ENCODE results near the gene SWT1.

SWT1 gene

GRCh38 chr1:185156854-185157598 is at the start of gene SWT1, which contains the start of gene TRMT1L:
TSS of gene SWT1 (plus strand) at chr1:185157167. CDS start at chr1:185160842, 3,675 bp downstream.
TSS of gene TRMT1L (minus strand) at chr1:185156953. CDS start at chr1:185156712, 241 bp downstream.
- FAIRE-seq, result peak; percentile 98

DNA sequence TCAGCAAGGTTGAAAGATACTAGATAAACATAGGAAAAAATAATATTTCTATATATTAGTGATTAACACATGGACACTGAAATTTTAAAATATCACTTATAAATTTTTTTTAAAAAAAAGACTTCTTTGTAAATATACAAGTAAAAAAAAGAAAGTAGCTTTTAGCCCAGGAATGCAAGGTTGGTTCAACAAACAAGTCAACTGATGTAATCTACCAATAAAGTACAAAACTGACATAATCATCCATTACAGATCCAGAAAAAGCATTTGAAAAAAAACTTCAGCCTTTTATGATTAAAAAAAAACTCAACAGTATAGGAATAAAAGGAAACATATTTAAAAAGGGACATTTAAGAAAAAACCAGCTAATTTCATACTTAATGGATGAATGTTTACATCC is 48.6 kb upstream of the SWT1 start:
- FAIRE-seq, result peak; percentile 54

GRCh38 chr1:185110145-185110544 is 46.8 kb upstream of the SWT1 start:
- FAIRE-seq, result no peak

GRCh38 chr1:185111873-185112272 is 45.1 kb upstream of the SWT1 start:
- no peak for FAIRE-seq

DNA sequence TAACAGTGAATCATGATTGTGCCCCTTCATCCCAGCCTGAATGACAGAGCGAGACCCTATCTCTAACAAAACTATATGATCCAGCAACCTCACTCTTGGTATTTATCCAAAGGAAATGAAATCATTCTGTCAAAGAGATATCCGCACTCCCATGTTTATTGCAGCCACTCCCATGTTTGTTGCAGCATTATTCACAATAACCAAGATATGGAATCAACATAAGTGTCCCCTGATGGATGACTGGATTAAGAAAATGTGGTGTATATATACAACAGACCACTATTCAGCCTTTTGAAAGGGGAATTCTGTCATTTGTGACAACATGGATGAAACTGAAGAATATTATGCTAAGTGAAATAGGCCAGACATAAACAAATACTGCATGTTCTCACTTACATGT is 44.6 kb upstream of the SWT1 start:
- no peak for FAIRE-seq

DNA sequence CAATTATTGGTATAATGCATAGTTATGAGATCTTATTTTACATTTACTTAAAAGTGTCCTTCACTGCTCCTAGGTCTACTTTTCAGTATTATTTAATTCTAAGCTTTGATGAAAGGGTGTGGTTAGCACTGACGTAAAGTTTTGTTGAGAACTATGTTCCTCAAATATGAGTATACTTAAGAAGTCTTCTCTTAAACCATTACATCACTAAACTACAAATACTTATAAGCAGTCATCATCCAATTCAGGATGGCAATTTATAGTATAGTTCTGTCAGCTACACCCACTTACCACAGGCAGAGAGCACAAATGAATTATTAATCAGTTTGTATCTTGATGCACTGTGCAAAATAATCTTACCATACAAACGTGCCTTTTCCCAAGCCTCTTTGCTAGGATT is 27.3 kb upstream of the SWT1 start:
- FAIRE-seq, result no peak

- peak; percentile 45 for FAIRE-seq
These were observed 24.4 kb upstream of the SWT1 start for GRCh38 chr1:185132534-185132933.

DNA sequence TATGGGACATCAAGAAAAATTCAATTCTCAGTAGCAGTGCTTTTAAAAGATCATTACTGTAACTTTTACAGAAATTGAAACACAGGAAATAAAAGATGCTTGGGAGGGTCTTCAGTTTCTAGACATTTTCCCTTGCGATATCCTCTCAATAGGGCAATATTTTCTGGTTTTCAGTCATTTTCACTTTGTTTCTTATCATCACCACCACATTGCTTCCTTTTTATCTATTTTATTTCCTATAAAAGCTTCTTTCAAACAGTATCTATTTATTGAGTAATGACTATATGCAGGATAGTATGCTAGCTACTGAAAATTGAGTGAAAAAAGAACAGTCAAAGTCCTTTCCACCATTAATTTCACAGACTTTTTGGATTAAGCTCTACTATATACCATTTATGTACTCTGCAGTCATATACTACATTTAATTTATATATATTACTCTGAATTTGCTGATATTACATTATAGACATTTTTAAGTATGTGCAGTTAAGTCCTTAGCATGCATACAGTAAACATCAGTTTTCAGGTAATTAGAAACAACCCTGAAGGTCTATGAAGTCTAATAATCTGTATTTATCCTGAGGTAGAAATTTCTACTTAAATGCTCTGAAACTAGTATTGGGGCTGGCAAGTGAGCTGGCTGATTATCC is 18.9 kb upstream of the SWT1 start:
- no peak for FAIRE-seq

DNA sequence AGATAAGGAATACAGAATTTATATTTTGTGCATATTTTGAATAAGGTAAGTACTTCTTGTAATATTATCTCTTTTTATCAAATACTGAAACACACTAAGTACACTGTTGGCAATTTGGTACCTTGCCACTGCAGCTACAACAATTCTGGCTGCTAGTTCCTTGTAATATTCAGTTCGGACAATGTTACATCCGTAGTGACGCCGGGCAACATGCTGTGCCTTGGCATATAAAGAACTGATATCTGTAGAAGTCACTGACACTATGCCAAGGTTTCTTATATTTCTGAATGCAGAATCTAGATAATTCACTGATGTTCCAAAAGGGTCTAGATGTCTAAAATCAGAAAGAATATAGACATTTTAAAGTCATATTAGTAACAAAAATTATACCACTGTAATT is 17.7 kb upstream of the SWT1 start:
- FAIRE-seq, result no peak

DNA sequence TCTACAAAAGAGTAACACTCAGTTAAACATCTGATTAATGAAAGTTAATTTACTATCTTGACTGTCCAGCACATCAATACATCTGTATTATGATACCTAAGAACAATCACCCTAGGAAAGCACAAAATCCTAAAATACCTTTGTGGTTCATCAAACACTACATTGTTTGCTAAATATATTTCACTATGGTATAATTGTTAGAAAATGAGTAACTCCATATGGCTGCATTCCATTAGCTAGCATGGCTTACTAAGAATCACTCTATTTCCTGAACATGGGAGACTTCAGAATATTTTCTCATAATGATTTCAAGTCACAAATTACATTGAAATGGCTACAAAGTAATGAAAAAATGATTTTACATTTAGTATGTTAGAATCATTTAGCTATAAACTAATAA is 12.7 kb upstream of the SWT1 start:
- no peak for FAIRE-seq

GRCh38 chr1:185151215-185151614 is 5.8 kb upstream of the SWT1 start:
- no peak for FAIRE-seq

GRCh38 chr1:185152187-185152767 is 4.7 kb upstream of the SWT1 start:
- no peak for FAIRE-seq

DNA sequence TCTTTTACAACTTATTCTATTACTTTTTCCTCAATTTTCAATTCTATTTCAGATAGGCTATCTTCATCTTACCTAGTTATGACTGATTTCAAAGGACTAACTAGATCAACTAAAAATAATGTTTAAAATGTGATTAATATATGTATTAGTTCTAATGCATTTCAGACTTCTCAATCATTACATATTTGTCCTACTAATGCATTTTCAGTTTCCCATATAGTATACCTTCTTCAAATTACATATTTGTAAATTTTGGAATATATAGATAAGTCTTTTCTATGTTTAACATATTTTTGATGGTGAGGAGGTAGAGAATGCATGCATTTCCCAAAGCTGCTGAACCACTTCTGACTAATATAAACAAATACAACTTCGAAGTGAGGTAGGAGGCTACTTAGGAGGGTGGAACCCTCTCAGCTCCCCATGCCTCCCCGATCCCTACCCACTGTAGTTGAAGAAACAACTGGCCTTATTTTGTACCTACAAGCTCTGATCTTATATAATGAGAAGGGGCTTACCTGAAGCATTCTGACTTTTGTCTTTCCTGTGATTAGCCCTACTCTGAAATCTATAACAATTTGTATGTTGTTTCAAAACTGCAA is 2.0 kb upstream of the SWT1 start:
- FAIRE-seq, result no peak

DNA sequence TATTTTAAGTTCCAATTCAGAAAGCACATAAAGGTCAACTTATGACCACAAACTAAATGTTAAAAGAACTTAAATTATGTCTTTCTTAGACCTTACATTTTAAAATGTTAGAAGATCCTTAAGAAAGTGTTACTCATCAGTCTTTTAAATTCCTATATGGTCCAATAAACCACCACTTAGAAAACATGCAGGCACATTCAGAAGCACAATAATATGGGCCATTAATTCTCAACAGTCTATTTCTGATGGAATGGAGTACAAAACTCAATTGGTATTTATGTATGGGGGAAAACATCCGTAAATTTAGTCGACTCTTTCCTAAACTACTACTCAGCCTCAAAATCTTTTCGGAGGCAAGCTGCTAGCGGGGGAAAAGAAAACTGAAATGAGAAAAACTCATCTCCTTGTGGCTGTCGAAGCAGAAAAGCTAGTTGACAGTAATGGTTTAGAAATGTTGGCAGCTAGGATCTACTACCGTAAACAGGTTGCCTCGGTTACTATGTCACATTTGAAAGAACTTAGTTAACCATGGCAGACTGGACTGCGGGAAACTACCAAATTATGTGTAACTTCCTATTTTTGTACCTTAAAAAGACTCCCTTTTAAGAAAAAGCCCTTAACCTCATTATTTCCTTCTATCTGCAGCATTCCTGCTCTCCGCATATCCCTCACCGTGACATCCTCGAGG is 1.2 kb upstream of the SWT1 start:
- FAIRE-seq, result no peak

GRCh38 chr1:185156288-185156853 is 596 bp upstream of the SWT1 start:
- FAIRE-seq, result no peak

GRCh38 chr1:185157599-185158412 is 839 bp downstream of the SWT1 start:
- FAIRE-seq, result no peak

DNA sequence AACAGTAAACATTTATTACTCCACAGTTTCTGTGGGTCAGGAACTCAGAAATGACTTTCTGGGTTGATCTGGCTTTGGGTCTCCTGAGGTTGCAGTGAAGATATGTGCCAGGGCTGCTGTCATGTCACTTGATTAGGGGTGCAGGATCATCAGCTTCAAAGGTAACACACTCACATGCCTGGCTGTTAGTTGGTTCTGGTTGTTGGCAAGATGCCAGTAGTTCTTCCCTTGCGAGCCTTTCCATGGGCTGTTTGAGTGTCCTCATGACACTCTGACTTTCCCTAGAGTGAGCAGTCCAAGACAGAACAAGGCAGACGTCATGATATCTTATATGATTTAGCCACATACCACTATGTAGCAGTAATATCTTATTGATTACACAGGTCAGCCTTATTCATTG is 1.8 kb downstream of the SWT1 start:
- FAIRE-seq, result no peak

GRCh38 chr1:185159966-185160365 is 3.0 kb downstream of the SWT1 start:
- no peak for FAIRE-seq

DNA sequence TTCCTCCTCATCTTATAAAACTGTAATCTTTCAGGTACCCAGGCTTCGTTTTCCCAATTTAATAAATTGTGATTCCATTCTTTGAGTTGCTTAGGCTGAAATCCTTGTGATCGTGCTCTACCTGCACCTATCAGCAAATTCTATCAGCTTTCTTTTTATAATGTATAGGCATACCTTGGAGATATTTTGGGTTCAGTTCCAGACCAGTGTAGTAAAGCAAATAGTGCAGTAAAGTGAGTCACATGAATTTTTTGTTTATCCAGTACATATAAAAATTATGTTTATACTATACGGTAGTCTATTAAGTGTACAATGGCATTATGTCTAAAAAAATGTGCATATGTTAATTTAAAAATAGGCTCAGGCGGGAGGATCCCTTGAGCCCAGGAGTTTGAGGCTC is 5.5 kb downstream of the SWT1 start:
- no peak for FAIRE-seq

- no peak for FAIRE-seq
These were observed 9.1 kb downstream of the SWT1 start for GRCh38 chr1:185166106-185166505.

- peak; percentile 55 for FAIRE-seq
These were observed 13.4 kb downstream of the SWT1 start for GRCh38 chr1:185170291-185170848.

- no peak for FAIRE-seq
These were observed 36.8 kb downstream of the SWT1 start for GRCh38 chr1:185193756-185194155.
